NCI-H2107 treated with DMSO at 0.1 percent for 48 hours (cell line): ENCODE results near the gene MCOLN2.
"Not testable (repeated sequence)": the region's sequence is repeated elsewhere in the genome, so short reads cannot be mapped to it uniquely, and the experiment has no call there.

ENCODE experiments used
- DNase-seq: peaks from one replicate; lab custom pipeline; 2025; ENCODE audit not compliant: unreplicated experiment; lab: John Stamatoyannopoulos, UW

MCOLN2 gene

GRCh38 chr1:84902727-84903126, 94.2 kb downstream of the MCOLN2 start:
- DNase-seq, result not testable (repeated sequence)

GRCh38 chr1:84899969-84900368, 96.9 kb downstream of the MCOLN2 start:
- no peak for DNase-seq

- DNase-seq, result no peak
Measured at GRCh38 chr1:84896279-84896678, 100.6 kb downstream of the MCOLN2 start.

GRCh38 chr1:84892705-84893618, 104.0 kb downstream of the MCOLN2 start, which contains the start of gene LPAR3:
Gene LPAR3, minus strand, starts transcription at chr1:84893206. Its CDS starts 27,086 bp downstream, at chr1:84866120.
- no peak for DNase-seq

GRCh38 chr1:84890566-84890965, 106.3 kb downstream of the MCOLN2 start:
- DNase-seq, result no peak

GRCh38 chr1:84889437-84889836, 107.5 kb downstream of the MCOLN2 start:
- DNase-seq, result no peak

DNA sequence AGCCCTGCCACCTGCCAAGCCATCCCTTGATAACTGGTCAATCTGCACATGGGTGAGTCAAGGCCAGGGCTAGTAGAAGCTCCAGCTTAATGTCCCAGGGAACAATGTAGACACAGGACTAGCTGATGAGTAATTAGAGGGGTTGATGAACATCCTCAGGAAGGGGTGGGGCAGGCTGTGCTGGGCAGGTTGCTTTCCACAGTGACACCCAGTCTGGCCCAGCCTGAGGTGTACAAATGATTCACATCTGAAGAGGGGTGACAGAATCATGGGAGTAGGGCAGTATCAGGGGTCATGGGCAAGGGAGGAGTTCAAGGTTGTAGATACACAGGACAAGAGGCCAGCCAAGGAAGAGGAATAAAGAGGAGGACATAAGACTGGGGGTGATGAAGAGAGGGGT, 108.2 kb downstream of the MCOLN2 start:
- no peak for DNase-seq

DNA sequence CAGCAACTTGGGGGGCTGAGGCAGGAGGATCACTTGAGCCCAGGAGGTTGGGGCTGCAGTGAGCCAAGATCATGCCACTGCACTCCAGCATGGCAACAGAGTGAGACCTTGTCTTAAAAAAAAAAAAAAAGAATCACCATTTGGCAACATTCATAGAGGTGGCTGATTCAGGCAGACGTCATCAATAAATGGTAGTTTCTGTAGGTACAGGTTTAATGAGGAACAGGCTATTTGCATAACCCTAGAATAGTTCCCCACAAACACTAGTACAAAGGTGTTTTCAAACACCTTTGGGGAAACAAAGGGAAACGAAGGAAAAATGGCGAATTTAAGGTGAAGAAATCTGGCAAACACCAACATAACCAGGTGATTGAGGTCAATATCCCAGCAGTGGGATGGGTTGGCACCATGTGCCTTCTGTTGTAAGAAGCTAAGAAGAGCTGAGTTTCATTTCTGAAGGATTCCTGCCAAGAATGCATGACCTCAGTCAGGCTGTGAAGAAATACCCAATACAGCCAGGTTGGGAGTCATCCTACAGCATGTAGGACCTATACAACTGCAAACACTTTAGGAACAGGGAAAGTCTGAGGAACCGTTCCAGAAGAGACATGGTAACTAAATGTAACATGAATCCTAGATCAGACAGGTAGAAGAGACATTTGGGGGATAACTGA, 109.5 kb downstream of the MCOLN2 start:
- no peak for DNase-seq

DNA sequence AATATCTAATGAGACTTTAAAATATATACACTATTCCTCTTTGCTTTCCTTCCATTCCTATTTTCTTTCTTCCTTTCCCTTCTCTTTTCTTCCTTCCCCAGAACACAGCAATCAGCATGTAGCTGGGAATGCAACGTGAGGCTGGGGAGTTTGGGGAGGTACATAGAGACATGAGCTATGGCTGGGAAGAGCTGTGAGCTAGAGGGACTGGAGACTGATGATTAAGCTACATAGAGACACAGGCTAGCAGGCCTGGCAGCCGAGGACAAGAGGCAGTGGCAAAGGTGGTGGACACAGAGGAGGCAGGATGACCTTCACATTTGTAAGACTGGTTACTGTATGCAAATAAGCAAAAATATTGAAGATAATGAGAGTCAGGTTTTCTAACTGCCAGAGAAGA, 111.4 kb downstream of the MCOLN2 start:
- no peak for DNase-seq

DNA sequence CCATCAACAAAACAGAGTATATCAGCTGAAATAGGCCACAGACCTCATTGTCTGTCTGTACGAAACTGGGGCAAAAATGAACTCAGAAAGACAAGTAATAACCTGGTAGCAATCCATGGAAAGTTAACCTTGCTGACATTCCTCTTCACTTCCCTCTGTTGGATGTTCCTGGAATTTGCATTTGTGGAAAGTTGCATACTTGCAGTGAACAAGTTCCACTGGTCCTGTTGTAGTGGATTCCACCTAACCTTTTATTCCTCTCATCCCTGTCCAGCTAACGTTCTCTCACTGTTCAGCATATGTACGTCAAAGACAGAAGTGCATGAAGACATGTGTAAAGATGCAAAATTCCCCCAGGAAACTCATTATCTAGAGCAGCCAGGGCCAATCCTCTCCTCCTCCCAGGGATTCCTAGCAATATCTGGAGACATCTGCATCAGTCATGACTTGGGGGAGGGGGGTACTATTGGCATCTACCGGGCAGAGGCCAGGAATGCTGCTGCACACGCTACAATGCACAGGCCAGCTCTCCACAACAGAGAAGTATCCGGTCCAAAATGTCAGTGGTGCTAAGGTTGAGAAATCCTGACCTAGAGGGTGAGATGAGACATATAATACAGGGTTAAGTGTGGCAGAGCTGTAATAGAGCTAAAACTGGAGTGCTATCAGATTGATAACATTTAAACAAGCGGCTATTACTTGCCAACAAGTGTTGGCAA, 112.1 kb downstream of the MCOLN2 start:
- no peak for DNase-seq

DNA sequence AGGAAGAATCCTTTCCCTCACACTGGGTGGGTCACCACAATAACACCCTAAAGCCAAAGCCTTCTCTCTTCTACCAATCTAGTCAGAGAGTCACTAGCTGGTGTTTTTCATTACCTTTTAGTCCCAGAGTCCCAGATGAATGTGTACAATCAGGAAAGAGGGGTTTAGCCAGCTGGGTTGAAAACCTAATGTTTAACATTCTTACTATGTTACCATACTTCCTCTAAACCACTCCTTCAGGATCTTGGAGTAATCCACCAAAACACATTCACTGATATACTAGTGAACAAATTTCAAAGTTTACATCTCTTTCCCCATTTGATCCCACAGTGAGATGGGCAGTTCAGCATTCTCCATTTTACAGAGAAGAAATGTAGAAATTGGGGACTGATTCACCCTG, 113.6 kb downstream of the MCOLN2 start:
- no peak for DNase-seq

DNA sequence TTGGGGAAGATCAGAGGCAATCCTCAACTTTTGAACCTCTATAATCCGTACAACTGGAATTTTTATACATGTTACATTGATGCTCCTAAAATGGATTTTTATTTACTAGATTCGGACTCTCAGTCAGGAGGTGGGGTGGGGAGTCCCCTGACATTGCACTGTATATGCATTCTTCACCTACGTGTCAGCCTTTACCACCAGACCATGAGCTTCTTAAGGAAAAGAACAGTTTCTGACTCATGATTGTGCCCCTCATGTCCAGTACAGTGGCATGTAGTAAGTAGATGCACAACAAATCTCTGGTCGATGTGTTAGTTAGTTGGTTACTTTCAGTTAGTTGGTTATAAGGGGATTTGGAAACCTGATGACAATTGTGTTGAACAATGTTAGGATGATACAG, 119.3 kb downstream of the MCOLN2 start:
- no peak for DNase-seq

- DNase-seq, result no peak
Measured at GRCh38 chr1:84876353-84876752, 120.6 kb downstream of the MCOLN2 start.
